Muscle of leg (tissue), 11 donors: ENCODE data around the gene MAD1L1. TPM values are rescaled to one million over a fixed set of nuclear protein-coding genes. Genes with fewer than 3 reads are reported as not detected.
"Not testable (repeated sequence)": the region's sequence is repeated elsewhere in the genome, so short reads cannot be mapped to it uniquely, and the experiment has no call there.

ENCODE experiments used
- DNase-seq: peaks from one replicate; pipeline ENCODE4 v3.0.0; 2013
- H3K27ac ChIP-seq: one replicate; pipeline ENCODE4 v1.5.1; 2013; ENCODE audit warnings: mild to moderate bottlenecking, low read length, control low read depth
- H3K27me3 ChIP-seq: one replicate; pipeline ENCODE4 v1.6.1; 2013; ENCODE audit warnings: low read length; ENCODE audit not compliant: control insufficient read depth, insufficient read depth
- H3K36me3 ChIP-seq: one replicate; pipeline ENCODE4 v1.6.1; 2013; ENCODE audit warnings: low read length; ENCODE audit not compliant: control insufficient read depth, insufficient read depth
- H3K4me1 ChIP-seq: one replicate; pipeline ENCODE4 v1.6.1; 2013; ENCODE audit warnings: low read length; ENCODE audit not compliant: control insufficient read depth, insufficient read depth
- H3K4me3 ChIP-seq: one replicate; pipeline ENCODE4 v1.5.1; 2013; ENCODE audit warnings: low read length, control low read depth
- H3K9me3 ChIP-seq: replicated peaks from 2 replicates; pipeline ENCODE4 v1.6.1; 2013; ENCODE audit warnings: low read depth, low read length; ENCODE audit not compliant: control insufficient read depth
- WGBS: methylation state at CpG from one replicate; pipeline ENCODE4 v1.1.5; 2013; ENCODE audit warnings: missing lambda C conversion rate; ENCODE audit not compliant: insufficient coverage; 5-methylcytosine and 5-hydroxymethylcytosine counted together
- polyA plus RNA-seq, 8 donors: library from polyadenylated mRNA; unstranded; fragments of 120-200 nt; gene quantifications; one replicate each; pipeline versions ENCODE4 v1.2.1 to v1.2.3, GENCODE V29; 2013; ENCODE audit warnings: inconsistent platforms in 1 of 8, low replicate concordance in 1 of 8; ENCODE audit not compliant: insufficient read length in 8 of 8, insufficient read depth in 1 of 8
- total RNA-seq: library from RNA; stranded (reverse); fragments of 120-200 nt; gene quantifications from one replicate; pipeline ENCODE4 v1.2.4, GENCODE V29; 2013

MAD1L1 gene
- total and polyA plus RNA-seq, 9 donors: 19.1 to 38.7 (median 21.8) TPM

DNA sequence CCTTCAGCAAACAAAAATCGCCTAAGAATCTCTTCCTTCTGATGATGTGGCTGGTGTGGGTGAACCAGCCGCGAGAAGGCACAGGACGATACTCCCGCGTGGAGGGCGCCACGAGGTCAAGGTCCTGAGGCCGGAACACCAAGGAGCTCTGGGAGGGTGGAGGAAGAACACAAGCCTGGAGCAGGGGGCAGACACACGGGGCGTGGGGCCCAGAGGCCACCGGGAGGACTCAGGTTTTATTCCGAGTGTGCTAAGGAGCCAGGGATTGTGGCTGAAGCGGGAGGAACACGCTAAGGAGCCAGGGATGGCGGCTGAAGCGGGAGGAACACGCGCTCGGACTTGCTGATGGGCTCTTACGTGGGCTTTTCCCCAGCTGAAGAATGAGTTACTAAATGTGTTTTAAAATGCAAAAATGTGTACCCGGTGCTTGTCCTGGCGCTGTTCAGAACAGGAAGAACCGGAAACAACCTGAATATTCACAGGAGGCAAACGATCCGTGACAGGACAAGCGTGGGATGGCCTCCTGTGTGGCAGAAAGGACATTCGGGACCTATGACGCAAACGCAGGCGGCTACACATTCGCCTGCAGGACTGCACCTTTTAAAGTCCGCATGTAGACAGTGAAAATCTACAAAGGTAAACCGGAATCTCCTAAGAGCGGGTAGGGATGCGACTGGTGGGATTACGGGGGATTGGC is 64.0 kb downstream of the MAD1L1 start:
- no peaks in the 10 kb centered on the region for H3K9me3 ChIP-seq
- peaks cover 36% of the 10 kb centered on the region for H3K4me1 ChIP-seq
- H3K36me3 ChIP-seq: peaks cover 18% of the 10 kb centered on the region
- 94% methylated on average over 32 of the region's 37 CpGs for WGBS
- no peak for DNase-seq
- H3K27me3 ChIP-seq: peaks cover 6% of the 10 kb centered on the region
- H3K4me3 ChIP-seq: no peak overlapping the region
- no peak overlapping the region for H3K27ac ChIP-seq

- 73% methylated on average over 22 of the region's 25 CpGs for WGBS
- H3K27me3 ChIP-seq: peaks cover 6% of the 10 kb centered on the region
- no peak overlapping the region for H3K27ac ChIP-seq
- H3K9me3 ChIP-seq: no peaks in the 10 kb centered on the region
- no peak overlapping the region for H3K4me3 ChIP-seq
- no peak for DNase-seq
- H3K4me1 ChIP-seq: peaks cover 16% of the 10 kb centered on the region
- peaks cover 16% of the 10 kb centered on the region for H3K36me3 ChIP-seq
Observed at GRCh38 chr7:2166625-2167280, 66.0 kb downstream of the MAD1L1 start.

DNA sequence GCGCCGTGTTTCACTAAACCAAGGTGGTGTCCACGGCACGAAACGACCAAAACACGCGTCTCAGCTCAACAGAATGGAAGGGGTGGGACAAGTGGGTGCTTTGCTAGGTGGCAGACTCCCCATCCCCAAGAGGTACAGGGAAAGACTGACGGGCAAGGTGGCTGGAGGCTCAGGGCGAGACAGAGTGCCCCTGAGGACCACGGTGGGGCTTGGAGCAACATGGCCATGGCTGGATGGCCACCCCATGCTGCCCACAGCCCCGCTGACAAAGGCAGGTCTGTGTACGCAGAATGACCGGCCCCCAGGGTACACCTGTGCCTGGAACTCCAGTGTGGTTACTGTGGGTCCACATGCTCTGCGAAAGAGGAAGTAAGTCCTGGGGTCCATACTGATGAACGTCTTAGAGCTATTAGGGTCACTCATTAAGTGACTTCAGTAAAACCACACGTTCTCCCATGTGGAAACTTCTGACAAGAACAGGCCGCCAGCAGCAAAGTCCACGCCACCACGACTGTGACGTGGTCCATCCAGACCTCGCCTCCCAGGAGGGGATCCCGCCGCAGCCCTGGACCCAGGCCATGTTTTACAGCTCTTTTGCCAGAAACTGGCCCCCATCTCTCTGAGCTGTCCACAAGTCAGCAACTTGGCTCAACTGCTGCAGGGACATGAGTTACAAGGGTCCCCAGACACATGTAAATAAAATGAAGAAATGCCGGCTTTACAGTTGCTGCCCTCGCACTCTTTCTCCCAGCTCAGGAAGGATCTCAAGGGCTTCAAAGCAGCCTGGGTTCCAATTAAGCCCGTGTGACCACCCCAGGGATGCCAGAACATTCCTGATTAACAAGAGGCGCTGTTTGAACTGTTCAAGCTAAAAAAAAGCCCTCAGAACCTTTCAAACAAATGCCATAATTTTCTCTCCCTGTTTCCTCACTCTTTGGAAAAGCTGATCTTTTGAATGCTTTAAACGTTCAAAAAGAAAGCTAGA is 66.8 kb downstream of the MAD1L1 start:
- H3K4me1 ChIP-seq: peaks cover 13% of the 10 kb centered on the region

GRCh38 chr7:2165239-2165609 is 67.5 kb downstream of the MAD1L1 start:
- Histone ChIP-seq H3K27ac (no peak overlapping the region), H3K9me3 (no peaks in the 10 kb centered on the region), H3K36me3 (peaks cover 15% of the 10 kb centered on the region), H3K4me3 (no peak overlapping the region), H3K27me3 (peaks cover 6% of the 10 kb centered on the region), H3K4me1 (peaks cover 13% of the 10 kb centered on the region)
- DNase-seq: no peak
- WGBS: 62% methylated on average over 6 of the region's 10 CpGs

More for the DNA sequence above, 66.8 kb downstream of the MAD1L1 start:
- Histone ChIP-seq H3K27ac (no peak overlapping the region), H3K9me3 (no peaks in the 10 kb centered on the region), H3K36me3 (peaks cover 15% of the 10 kb centered on the region), H3K4me3 (no peak overlapping the region), H3K27me3 (peaks cover 6% of the 10 kb centered on the region)
- 50% methylated on average over 19 of the region's 28 CpGs for WGBS
- DNase-seq: peak; percentile 70

- WGBS: 93% methylated on average over 5 of the region's 5 CpGs
- H3K36me3 ChIP-seq: peaks cover 12% of the 10 kb centered on the region
- H3K27me3 ChIP-seq: peaks cover 6% of the 10 kb centered on the region
- H3K4me3 ChIP-seq: no peak overlapping the region
- H3K9me3 ChIP-seq: no peaks in the 10 kb centered on the region
- peaks cover 13% of the 10 kb centered on the region for H3K4me1 ChIP-seq
- no peak overlapping the region for H3K27ac ChIP-seq
- DNase-seq: no peak
Observed at GRCh38 chr7:2164646-2165045, 68.1 kb downstream of the MAD1L1 start.

GRCh38 chr7:2163600-2164555 is 68.9 kb downstream of the MAD1L1 start:
- DNase-seq: no peak
- peaks cover 4% of the 10 kb centered on the region for H3K27me3 ChIP-seq
- no peak overlapping the region for H3K4me3 ChIP-seq
- no peaks in the 10 kb centered on the region for H3K9me3 ChIP-seq
- H3K36me3 ChIP-seq: peaks cover 10% of the 10 kb centered on the region
- no peak overlapping the region for H3K27ac ChIP-seq
- H3K4me1 ChIP-seq: peaks cover 18% of the 10 kb centered on the region
- 73% methylated on average over 16 of the region's 22 CpGs for WGBS

DNA sequence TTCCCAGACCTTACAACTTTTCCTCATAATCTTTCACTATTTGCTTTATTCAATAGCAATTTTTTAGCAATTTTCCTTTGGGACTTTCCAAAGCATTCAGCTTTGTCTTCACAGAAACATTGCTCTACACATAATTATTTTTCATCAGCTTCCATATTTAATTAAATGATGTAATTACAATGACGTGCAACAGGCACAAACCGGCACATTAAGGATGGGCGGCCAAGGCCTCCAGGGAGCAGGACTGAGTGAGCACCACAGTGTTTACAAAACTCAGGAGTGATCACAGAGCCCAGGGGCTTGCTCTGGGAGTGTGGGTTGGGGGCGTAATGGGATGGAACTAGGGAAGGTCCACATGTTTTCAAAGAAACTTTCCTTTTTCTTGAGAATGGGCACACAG is 69.8 kb downstream of the MAD1L1 start:
- Histone ChIP-seq H3K4me3 (no peak overlapping the region), H3K4me1 (peaks cover 27% of the 10 kb centered on the region), H3K36me3 (peaks cover 7% of the 10 kb centered on the region), H3K9me3 (no peaks in the 10 kb centered on the region), H3K27me3 (peaks cover 2% of the 10 kb centered on the region), H3K27ac (no peak overlapping the region)
- no peak for DNase-seq
- WGBS: 53% methylated on average over 2 of the region's 4 CpGs

- not testable (repeated sequence) for DNase-seq, H3K27ac ChIP-seq, H3K36me3 ChIP-seq, H3K9me3 ChIP-seq, H3K4me3 ChIP-seq, H3K27me3 ChIP-seq
- 91% methylated on average over 1 of the region's 17 CpGs for WGBS
- H3K4me1 ChIP-seq: peaks cover 34% of the 10 kb centered on the region
Observed at GRCh38 chr7:2162004-2162902, 70.5 kb downstream of the MAD1L1 start.

DNA sequence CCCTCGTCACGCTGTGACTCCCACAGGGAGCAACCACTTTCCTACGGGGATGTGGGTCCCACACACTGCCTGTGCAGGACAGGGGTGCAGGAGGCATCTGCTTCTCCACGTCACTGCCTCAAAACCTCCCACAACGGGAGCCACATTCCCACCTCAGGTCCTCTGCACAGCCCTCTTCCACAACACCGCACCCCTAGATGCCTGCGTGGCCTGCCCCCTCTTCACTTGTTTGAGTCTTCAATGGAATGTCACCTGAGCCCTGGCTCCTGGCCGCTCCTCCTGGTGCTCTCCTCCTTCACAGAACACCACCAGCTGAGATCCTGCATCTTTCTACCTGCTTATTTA is 73.6 kb downstream of the MAD1L1 start:
- H3K9me3 ChIP-seq: no peaks in the 10 kb centered on the region
- DNase-seq: no peak
- WGBS: 93% methylated on average over 8 of the region's 8 CpGs
- H3K27me3 ChIP-seq: no peaks in the 10 kb centered on the region
- no peaks in the 10 kb centered on the region for H3K36me3 ChIP-seq
- peaks cover 27% of the 10 kb centered on the region for H3K4me1 ChIP-seq
- H3K4me3 ChIP-seq: no peak overlapping the region
- no peak overlapping the region for H3K27ac ChIP-seq
